Ishikawa (cell line): ENCODE measurements around the gene SNAP91.

Experiments used
- CEBPB ChIP-seq: IDR thresholded peaks from 2 replicates; pipeline ENCODE4 v1.6.1; 2012
- CREB1 ChIP-seq: IDR thresholded peaks from 2 replicates; pipeline ENCODE4 v1.6.1; 2012; ENCODE audit warnings: low read depth
- EP300 ChIP-seq: IDR thresholded peaks from 2 replicates; pipeline ENCODE4 v1.6.1; 2012; ENCODE audit warnings: borderline replicate concordance
- FOXM1 ChIP-seq: IDR thresholded peaks from 2 replicates; pipeline ENCODE4 v1.6.1; 2012; ENCODE audit warnings: low read depth, borderline replicate concordance
- RAD21 ChIP-seq: IDR thresholded peaks from 2 replicates; pipeline ENCODE4 v1.6.1; 2012; ENCODE audit warnings: low read depth
- TAF1 ChIP-seq: IDR thresholded peaks from 2 replicates; pipeline ENCODE4 v1.6.1; 2012; ENCODE audit warnings: low read depth, mild to moderate bottlenecking
- TCF12 ChIP-seq: IDR thresholded peaks from 2 replicates; pipeline ENCODE4 v1.6.1; 2012; ENCODE audit warnings: low read depth
- TEAD4 ChIP-seq: IDR thresholded peaks from 2 replicates; pipeline ENCODE4 v1.6.1; 2012
- YY1 ChIP-seq: IDR thresholded peaks from 2 replicates; pipeline ENCODE4 v1.6.1; 2012; ENCODE audit warnings: low read depth
- ZBTB7A ChIP-seq: IDR thresholded peaks from 2 replicates; pipeline ENCODE4 v1.6.1; 2012; ENCODE audit warnings: low read depth
- TF ChIP-seq, protein P1 (sequence below): IDR thresholded peaks from 2 replicates; pipeline ENCODE4 v1.6.1; 2012; ENCODE audit warnings: low read depth, mild to moderate bottlenecking
- TF ChIP-seq, protein P2 (sequence below): IDR thresholded peaks from 2 replicates; pipeline ENCODE4 v1.6.1; 2012
- TF ChIP-seq, protein P3 (sequence below): IDR thresholded peaks from 2 replicates; pipeline ENCODE4 v1.6.1; 2012

DNA sequence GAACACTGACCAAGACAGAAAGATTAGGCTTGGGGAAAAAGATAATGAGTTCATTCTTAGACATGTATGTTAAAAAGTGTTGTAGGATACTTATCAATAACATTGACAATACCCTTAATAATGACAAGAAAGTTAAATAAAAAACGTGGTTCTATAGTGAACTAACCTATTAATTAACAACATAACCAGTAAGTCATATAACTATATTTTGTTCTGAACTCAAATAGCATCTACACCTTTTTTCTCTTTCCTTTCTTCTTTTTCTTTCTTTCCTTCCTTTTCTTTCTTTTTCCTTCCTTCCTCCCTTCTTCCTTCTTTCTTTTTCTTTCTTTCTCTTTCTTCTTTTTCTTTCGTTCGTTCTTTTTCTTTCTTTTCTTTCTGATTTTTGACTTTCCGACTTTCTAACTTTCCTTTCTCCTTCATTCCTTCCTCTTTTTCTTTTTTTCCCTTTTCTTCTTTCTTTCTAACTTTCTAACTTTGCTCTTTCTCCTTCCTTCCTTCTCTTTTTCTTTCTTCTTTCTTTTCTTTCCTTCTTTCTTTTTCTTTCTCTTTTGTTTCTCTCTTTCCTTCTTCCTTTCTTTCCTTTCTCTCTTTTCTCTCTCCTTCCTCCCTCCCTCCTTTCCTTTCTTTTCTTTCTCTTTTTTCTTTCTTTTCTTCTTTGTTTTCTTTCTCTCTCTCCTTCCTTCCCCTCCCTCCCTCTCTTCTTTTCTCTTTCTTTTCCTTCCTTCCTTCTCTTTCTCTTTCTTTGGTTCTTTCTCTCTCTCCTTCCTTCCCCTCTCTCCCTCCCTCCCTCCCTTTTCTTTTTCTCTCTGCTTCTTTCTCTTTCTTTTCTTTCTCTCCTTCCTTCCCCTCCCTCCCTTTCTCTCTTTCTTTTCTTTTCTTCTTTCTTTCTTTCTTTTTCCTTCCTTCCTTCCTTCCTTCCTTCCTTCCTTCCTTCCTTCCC, 172.0 kb downstream of the SNAP91 start:
- no peak for TF ChIP-seq YY1
- TF ChIP-seq, protein P1, sequence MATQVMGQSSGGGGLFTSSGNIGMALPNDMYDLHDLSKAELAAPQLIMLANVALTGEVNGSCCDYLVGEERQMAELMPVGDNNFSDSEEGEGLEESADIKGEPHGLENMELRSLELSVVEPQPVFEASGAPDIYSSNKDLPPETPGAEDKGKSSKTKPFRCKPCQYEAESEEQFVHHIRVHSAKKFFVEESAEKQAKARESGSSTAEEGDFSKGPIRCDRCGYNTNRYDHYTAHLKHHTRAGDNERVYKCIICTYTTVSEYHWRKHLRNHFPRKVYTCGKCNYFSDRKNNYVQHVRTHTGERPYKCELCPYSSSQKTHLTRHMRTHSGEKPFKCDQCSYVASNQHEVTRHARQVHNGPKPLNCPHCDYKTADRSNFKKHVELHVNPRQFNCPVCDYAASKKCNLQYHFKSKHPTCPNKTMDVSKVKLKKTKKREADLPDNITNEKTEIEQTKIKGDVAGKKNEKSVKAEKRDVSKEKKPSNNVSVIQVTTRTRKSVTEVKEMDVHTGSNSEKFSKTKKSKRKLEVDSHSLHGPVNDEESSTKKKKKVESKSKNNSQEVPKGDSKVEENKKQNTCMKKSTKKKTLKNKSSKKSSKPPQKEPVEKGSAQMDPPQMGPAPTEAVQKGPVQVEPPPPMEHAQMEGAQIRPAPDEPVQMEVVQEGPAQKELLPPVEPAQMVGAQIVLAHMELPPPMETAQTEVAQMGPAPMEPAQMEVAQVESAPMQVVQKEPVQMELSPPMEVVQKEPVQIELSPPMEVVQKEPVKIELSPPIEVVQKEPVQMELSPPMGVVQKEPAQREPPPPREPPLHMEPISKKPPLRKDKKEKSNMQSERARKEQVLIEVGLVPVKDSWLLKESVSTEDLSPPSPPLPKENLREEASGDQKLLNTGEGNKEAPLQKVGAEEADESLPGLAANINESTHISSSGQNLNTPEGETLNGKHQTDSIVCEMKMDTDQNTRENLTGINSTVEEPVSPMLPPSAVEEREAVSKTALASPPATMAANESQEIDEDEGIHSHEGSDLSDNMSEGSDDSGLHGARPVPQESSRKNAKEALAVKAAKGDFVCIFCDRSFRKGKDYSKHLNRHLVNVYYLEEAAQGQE = no peak
- TF ChIP-seq RAD21 = no peak
- no peak for TF ChIP-seq FOXM1
- no peak for TF ChIP-seq TEAD4
- TF ChIP-seq, protein P2, sequence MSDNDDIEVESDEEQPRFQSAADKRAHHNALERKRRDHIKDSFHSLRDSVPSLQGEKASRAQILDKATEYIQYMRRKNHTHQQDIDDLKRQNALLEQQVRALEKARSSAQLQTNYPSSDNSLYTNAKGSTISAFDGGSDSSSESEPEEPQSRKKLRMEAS = no peak
- TF ChIP-seq, protein P3, sequence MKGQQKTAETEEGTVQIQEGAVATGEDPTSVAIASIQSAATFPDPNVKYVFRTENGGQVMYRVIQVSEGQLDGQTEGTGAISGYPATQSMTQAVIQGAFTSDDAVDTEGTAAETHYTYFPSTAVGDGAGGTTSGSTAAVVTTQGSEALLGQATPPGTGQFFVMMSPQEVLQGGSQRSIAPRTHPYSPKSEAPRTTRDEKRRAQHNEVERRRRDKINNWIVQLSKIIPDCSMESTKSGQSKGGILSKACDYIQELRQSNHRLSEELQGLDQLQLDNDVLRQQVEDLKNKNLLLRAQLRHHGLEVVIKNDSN = no peak
- TF ChIP-seq CREB1 = no peak
- TF ChIP-seq EP300 = no peak
- no peak for TF ChIP-seq CEBPB
- no peak for TF ChIP-seq ZBTB7A
- TF ChIP-seq TCF12 = no peak
- no peak for TF ChIP-seq TAF1
